ENCODE results near the gene PLCD3. TPM values are rescaled to one million over a fixed set of nuclear protein-coding genes. Genes with fewer than 3 reads are reported as not detected.

The PLCD3 gene
- polyA plus RNA-seq, 1 donor (not counting 4 experiments of a cell fraction or from before 2014, with no cell fraction given) = 53.3 TPM

DNA sequence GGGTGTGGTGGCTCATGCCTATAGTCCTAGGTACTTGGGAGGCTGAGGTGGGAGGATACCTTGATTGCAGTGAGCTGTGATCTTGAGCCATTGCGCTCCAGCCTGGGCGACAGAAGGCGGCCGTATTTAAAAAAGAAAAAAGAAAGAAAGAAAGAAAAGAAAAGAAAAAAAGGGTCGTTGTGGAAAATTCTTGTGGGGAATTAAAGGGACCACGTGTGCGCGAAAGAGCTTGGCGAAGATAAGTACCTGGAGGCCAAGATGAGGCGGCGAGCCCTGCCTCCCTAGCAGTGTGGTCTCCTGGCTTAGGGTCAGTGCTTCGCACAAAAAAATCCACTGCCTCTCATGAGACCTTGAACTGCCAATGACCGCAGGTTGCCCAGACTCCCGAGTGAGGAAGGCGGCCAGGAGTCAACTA, 71.9 kb downstream of the PLCD3 start:
- H3K9me1 ChIP-seq (ENCODE audit: control insufficient read depth, extremely low read depth, insufficient read depth, low read length) = no peaks in the 10 kb centered on the region
- peaks cover 59% of the 10 kb centered on the region for H3K79me2 ChIP-seq (ENCODE audit: control insufficient read depth, insufficient read depth, low read length)
- TF ChIP-seq EZH2 (IDR thresholded peaks at IDR 0.05; ENCODE audit: low read length) (no peak), CTCF (optimal IDR thresholded peaks at IDR 0.05 in 1 of 3, IDR thresholded peaks at IDR 0.05 in 1 of 3, conservative IDR thresholded peaks at IDR 0.05 in 1 of 3; ENCODE audit: extremely low read depth in 1 of 3, insufficient read depth in 2 of 3, low read length in 3 of 3) (no peak)
- H3K4me2 ChIP-seq (ENCODE audit: control insufficient read depth, extremely low read depth, insufficient read depth, low read depth, low read length) = peak overlapping the region; percentile 87
- no peak for FAIRE-seq
- peak overlapping the region; percentile 88 for H2AFZ ChIP-seq (ENCODE audit: control insufficient read depth, low read length)
- H3K4me3 ChIP-seq (ENCODE audit: control insufficient read depth in 2 of 3, extremely low read depth in 1 of 3, insufficient read depth in 2 of 3, low read depth in 1 of 3, low read length in 3 of 3) = peak overlapping the region; percentile 62 to 99 (median 98)
- peak overlapping the region; percentile 98 for H3K27ac ChIP-seq (ENCODE audit: control insufficient read depth, insufficient read depth, low read length)
- H4K20me1 ChIP-seq (ENCODE audit: control insufficient read depth, extremely low read depth, insufficient read depth, low read length) = no peaks in the 10 kb centered on the region
- no peaks in the 10 kb centered on the region for H3K27me3 ChIP-seq (ENCODE audit: control insufficient read depth, extremely low read depth, insufficient read depth, low read length)
- H3K9me3 ChIP-seq (ENCODE audit: control insufficient read depth, low read depth, low read length) = no peaks in the 10 kb centered on the region
- peak overlapping the region; percentile 99 for H3K9ac ChIP-seq (ENCODE audit: control insufficient read depth, extremely low read depth, insufficient read depth, low read length)
- peaks cover 22% of the 10 kb centered on the region for H3K4me1 ChIP-seq (ENCODE audit: control insufficient read depth, extremely low read depth, insufficient read depth, low read length)
- peaks cover 3 to 5% of the 10 kb centered on the region in 2 experiments for H3K36me3 ChIP-seq (ENCODE audit: control insufficient read depth in 2 of 2, extremely low read depth in 1 of 2, insufficient read depth in 2 of 2, low read length in 2 of 2)
- dilution Hi-C loops (cut with MboI; ENCODE audit: extremely low pct_ligation_motif_present, low sequenced_read_pairs) = no loop called here
- DNase-seq (ENCODE audit: low read depth, low spot score) = no peak

Small RNA genes lying within 50 kb of the gene (small RNA-seq; reads per million reads assigned to genes)
- gene MIR6784 (ENCODE audit: insufficient read length in 3 of 3, low read depth in 3 of 3, low replicate concordance in 1 of 3) = 0 to 0.33 (median 0) reads per million in 3 experiments
- 0 reads per million in 3 experiments for gene RF00019 (ENCODE audit: insufficient read length in 3 of 3, low read depth in 3 of 3, low replicate concordance in 1 of 3)

Other genes starting within 250 kb of the PLCD3 start
- 91.5 to 160 TPM (median 153 TPM) in 3 replicates for gene EFTUD2, start 233.1 kb downstream of the PLCD3 start, polyA plus RNA-seq
- gene GFAP, start 217.0 kb downstream of the PLCD3 start, polyA plus RNA-seq = 0.14 to 0.32 TPM in 2 of 3 replicates, not detected in the other
- gene KIF18B, start 184.7 kb downstream of the PLCD3 start, polyA plus RNA-seq = 0.99 to 8.1 TPM (median 5.1 TPM) in 3 replicates
- 0.04 to 0.15 TPM in 2 of 3 replicates, not detected in the other for gene C1QL1, start 164.2 kb downstream of the PLCD3 start, polyA plus RNA-seq
- 18.7 to 27.6 TPM (median 22.8 TPM) in 3 replicates for gene DCAKD, start 80.9 kb downstream of the PLCD3 start, polyA plus RNA-seq
- 75.9 to 101 TPM (median 92.3 TPM) in 3 replicates for gene NMT1, start 71.2 kb downstream of the PLCD3 start, polyA plus RNA-seq
- 2.6 to 4.4 TPM (median 2.8 TPM) in 3 replicates for gene ACBD4, start 3.2 kb upstream of the PLCD3 start, polyA plus RNA-seq
- gene HEXIM1, start 16.0 kb upstream of the PLCD3 start, polyA plus RNA-seq = 15.3 to 22.2 TPM (median 19.9 TPM) in 3 replicates
- 2.3 to 3.4 TPM (median 3.1 TPM) in 3 replicates for gene HEXIM2, start 29.4 kb upstream of the PLCD3 start, polyA plus RNA-seq
- 0.46 to 1.1 TPM (median 0.79 TPM) in 3 replicates for gene FMNL1, start 89.4 kb upstream of the PLCD3 start, polyA plus RNA-seq
- 0.05 TPM in 1 of 3 replicates, not detected in the others for gene SPATA32, start 129.6 kb upstream of the PLCD3 start, polyA plus RNA-seq
- gene MAP3K14, start 184.5 kb upstream of the PLCD3 start, polyA plus RNA-seq = 6.5 to 8.3 TPM (median 7.1 TPM) in 3 replicates